Ovary (tissue), 3 donors: ENCODE measurements around the gene MYO9B.

Source experiments
- POLR2A ChIP-seq: fragments of 450-650 bp; IDR thresholded peaks from one replicate; pipeline ENCODE4 v1.6.1; 2017; ENCODE audit warnings: antibody characterized with exemption, mild to moderate bottlenecking, moderate library complexity
- TF ChIP-seq, protein P1 (sequence below), 3 donors: fragments of 450-650 bp in 2 of 3; fragments of 200-600 bp in 1 of 3; IDR thresholded peaks; one replicate each; pipeline versions ENCODE4 v1.5.1 to v1.8.0; 2016 to 2022; ENCODE audit warnings: antibody characterized with exemption in 3 of 3, mild to moderate bottlenecking in 1 of 3
- donor health status: DM: no; HTN: no; CAD: no.

DNA sequence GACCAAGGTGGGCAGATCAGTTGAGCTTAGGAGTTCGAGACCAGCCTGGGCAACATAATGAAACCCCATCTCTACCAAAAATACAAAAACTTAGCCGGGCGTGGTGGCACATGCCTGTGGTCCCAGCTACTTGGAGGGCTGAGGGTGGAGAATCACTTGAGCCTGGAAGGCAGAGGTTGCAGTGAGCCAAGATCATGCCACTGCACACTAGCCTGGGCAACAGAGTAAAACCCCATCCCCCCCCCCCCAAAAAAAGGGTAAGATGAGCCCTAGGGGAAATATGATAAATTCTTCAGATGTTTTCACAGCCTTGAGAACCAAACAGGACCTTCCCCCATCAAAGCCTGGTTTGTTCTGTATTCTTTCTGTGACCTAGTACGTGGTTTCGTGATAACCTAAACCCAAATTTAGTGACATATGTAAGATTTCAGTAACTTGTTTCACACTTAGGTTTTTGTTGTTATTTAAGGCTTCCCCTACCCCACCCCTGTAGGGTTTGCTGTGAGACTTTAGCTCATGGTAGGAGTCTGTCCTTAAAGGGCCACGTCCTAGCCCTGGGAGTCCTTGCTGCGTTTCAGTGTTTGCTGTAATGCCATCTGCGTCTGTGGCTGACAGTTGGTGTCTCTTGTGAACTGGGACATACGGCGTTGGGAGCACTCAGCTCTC, 49.6 kb downstream of the MYO9B start:
- TF ChIP-seq, protein P1, sequence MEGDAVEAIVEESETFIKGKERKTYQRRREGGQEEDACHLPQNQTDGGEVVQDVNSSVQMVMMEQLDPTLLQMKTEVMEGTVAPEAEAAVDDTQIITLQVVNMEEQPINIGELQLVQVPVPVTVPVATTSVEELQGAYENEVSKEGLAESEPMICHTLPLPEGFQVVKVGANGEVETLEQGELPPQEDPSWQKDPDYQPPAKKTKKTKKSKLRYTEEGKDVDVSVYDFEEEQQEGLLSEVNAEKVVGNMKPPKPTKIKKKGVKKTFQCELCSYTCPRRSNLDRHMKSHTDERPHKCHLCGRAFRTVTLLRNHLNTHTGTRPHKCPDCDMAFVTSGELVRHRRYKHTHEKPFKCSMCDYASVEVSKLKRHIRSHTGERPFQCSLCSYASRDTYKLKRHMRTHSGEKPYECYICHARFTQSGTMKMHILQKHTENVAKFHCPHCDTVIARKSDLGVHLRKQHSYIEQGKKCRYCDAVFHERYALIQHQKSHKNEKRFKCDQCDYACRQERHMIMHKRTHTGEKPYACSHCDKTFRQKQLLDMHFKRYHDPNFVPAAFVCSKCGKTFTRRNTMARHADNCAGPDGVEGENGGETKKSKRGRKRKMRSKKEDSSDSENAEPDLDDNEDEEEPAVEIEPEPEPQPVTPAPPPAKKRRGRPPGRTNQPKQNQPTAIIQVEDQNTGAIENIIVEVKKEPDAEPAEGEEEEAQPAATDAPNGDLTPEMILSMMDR (IDR thresholded peaks at IDR 0.05), result no peak
- TF ChIP-seq POLR2A, result no peak
